HG02571 (cell line): ENCODE data around the gene STARD13.

Experiments
- ATAC-seq: cut with Tn5 transposase; IDR thresholded peaks from one replicate; pipeline ENCODE4 v1.9.1; 2021; ENCODE audit warnings: mild to moderate bottlenecking, moderate library complexity; ENCODE audit not compliant: unreplicated experiment

Gene STARD13

GRCh38 chr13:33277037-33277740 is 8.4 kb downstream of the STARD13 start:
- no peak for ATAC-seq

DNA sequence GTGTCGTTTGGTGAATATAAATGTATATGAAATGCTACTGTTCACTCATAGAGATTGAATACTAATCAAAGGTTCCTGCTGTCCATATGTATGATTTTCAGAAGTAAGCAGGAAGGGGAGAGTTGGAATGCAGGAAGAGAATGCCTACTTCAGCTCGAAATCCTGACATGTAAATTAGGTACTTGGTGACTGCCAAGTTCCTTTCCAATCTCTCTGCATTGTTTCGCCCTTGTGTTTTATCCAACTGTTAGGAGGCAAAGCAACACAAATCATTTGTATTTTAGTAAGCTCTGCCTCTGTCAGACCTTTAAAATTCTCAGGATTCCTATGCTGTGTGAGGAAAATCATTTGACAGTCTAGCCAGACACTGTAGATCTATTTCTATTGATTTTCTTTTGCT is 9.0 kb downstream of the STARD13 start:
- ATAC-seq = no peak

DNA sequence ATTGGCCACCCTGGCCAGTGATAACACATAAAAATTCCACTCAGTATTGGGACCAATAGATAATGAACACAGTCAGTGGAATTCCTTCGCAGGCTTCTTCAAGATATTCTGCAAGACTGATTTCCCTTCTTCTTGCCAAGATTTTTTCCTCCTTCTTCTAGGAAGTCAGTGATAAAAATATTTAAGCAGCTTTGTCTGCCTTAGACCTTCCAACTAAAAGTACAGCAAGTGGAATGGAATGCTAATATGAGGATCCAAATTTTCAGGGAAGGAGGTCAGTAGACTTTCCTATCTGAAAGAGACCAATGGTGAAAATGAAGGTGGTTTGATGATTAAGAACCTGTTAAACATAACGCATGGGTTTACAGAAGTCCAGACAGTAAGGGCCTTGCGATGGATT is 9.6 kb downstream of the STARD13 start:
- no peak for ATAC-seq

DNA sequence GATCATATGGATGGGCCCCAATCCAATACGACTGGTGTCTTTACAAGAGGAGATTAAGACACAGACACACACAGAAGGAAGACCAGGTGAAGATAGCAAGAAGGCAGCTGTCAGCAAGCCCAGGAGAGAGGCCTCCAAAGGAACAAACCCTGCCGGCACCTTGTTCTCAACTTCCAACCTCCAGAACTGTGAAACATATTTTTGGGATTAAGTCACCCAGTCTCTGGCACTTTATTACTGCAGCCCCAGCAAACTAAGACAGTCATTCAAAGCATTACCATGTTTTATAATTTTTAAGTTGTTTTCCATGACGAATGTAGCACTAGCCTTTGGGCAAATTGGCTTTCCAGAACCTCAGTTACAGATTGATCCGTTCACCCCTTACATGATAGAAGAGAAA is 11.3 kb downstream of the STARD13 start:
- no peak for ATAC-seq

DNA sequence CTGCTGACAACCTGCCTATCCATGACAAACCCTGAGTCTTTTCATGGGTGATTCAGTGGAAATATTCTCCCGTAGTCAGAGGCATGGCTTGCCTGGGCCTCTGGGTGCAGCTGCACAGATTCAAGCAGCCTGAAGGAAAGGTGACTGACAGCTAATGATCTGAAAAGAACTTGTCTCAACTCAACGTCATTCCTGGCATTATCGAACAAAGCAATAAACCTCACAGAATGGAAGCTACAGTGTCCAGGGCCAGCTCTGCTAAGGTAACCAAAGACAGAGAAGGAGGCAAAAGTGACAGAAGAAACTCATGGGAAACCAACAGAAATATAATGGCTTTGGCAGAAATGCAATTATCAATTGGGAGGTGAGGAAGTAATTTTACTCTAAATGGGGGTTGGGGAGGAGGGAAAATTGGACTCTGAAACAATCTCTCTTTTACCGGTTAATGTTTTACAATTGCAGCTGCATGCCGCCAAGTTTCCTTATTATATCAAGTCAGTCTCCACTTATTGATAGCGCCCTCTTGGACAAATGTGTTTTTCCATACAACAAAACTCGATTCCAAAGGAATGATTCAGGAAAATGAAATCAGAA is 12.9 kb downstream of the STARD13 start:
- no peak for ATAC-seq

- ATAC-seq = no peak
These were observed 13.8 kb downstream of the STARD13 start for GRCh38 chr13:33271759-33272158.

DNA sequence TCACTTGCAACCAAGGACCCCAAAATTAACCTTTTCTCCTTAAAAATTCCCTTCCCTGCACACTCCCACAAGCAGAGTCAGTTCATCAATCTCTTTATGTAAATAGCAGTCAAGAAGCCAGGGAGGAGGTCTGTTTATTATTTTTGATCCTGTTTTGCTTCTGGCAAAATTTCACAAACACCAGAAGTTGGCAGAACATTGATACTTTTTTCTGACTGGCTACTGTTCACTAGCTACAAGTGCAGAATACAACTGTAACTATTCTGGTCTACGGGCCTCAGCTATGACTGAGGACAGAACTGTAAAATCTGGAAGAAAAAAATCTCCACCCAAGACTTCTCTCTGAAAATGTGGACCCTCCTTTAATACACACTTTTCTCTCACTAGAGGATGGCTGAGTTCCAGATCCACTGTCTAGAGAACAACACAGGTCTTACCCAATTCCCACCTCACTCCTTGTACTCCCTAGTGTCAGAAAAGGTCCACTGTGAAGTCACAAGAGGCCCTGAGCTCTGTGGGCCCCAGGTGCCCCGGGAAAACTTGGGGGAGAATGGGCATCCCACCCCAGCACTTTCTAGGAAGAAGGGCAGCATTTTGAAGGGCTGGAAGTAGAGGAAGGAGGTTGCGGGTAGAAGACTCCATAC is 14.5 kb downstream of the STARD13 start:
- no peak for ATAC-seq

- ATAC-seq = no peak
These were observed 19.9 kb downstream of the STARD13 start for GRCh38 chr13:33265607-33266006.

- ATAC-seq = no peak
These were observed 20.4 kb downstream of the STARD13 start for GRCh38 chr13:33265133-33265532.

DNA sequence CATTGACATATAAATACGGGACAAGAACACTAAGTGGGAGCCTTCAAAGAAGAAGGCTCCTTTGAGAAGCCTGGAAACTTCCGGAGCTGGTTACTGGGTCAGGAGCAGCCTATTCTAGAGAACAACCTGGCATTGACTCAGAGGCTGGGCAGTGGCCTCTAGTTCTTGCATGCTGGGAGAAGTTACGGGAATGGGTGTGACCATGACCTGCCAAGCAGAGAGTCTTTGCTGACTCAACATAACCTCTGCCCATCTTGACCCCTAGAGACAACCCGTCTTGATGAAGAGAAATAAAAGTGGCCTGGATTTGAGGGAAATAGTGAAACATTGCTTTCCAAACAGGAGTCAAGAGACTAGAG is 21.0 kb downstream of the STARD13 start:
- ATAC-seq = no peak

DNA sequence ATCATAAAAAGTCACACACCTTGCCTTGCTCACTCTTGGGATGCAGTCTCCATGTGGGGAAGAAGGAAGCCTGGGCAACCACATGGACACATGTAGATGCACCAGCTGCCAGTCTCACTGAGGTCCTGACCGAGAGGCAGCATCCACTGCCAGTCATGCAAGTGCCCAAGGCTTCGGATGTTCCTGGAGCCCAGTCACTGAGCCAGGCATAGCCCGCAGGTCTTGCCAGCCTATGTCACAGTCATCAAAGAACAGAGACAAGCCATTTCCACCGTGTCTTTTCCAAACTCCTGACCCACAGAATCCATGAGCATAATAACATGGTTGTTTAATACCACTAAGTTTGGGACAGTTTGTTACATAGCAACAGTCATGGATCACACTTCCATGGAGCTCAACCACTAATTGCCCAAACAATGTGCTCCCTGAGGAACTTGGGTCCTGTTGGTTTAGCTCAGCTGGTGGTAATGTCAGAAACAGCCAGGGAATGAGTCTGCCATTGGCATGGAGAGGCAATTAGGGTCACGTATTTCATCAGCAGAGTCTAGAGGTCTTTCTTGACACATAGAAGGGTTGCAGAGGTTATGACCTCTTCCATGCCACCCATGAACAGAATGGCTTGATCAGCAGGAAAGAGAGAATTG is 21.5 kb downstream of the STARD13 start:
- no peak for ATAC-seq

GRCh38 chr13:33263484-33263883 is 22.1 kb downstream of the STARD13 start:
- ATAC-seq = no peak

DNA sequence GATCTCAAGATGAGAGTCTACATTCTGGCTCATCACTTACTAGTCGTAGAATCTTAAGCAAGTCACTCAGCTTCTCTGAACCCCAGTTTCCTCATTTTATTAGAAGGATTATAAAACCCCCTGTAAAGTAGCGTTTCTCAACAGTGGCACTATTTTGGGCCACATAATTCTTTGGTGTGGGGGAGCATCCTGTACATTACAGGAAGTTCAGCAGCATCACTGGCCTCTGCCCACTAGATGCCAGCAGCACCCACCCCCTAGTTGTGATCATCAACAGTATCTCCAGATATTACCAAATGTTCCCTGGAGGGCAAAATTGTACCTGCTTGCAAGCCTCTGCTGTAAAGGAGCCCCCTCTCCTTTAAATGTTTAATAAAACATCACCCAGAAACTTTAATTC is 22.6 kb downstream of the STARD13 start:
- ATAC-seq = no peak

- no peak for ATAC-seq
These were observed 23.0 kb downstream of the STARD13 start for GRCh38 chr13:33262594-33262993.

GRCh38 chr13:33262062-33262487 is 23.5 kb downstream of the STARD13 start:
- ATAC-seq = no peak

- no peak for ATAC-seq
These were observed 24.0 kb downstream of the STARD13 start for GRCh38 chr13:33261387-33262061.

- no peak for ATAC-seq
These were observed 25.1 kb downstream of the STARD13 start for GRCh38 chr13:33260168-33261098.

- no peak for ATAC-seq
These were observed 26.3 kb downstream of the STARD13 start for GRCh38 chr13:33259296-33259695.

DNA sequence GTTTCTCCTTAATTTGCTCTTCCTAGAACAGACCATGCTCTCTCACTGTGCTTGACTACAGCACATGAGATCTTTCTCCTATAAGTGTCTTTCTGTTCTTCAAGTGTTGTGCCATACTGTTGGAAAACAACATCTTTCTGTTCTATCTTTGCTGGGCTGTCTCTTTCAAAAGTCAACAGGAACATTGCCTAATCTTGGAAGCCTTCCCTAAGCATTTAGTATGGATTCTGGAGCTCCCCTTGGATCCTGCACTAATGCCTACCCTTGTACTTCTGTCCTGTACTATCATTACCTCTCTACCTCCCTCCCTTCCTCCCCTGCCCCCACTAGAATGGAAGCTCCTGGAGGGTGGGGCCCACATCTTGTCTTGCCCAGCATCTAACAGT is 26.8 kb downstream of the STARD13 start:
- ATAC-seq = no peak
